Suppressor macrophage treated with lipopolysaccharide for 4 hours (primary cell): ENCODE data around the gene OTC.
A peak's percentile ranks its signal among the peaks of the same experiment; 100 is the strongest.

Source experiments
- DNase-seq: peaks from one replicate; pipeline ENCODE4 v3.0.0-alpha.2; 2020

Gene OTC

GRCh38 chrX:38363046-38363445, 10.6 kb downstream of the OTC start:
- DNase-seq = peak; percentile 55

GRCh38 chrX:38365954-38366353, 13.6 kb downstream of the OTC start:
- DNase-seq = peak; percentile 47

- no peak for DNase-seq
Measured at GRCh38 chrX:38368774-38369173, 16.4 kb downstream of the OTC start.

GRCh38 chrX:38371641-38372040, 19.2 kb downstream of the OTC start:
- DNase-seq = no peak

- DNase-seq = no peak
Measured at GRCh38 chrX:38374431-38374830, 22.0 kb downstream of the OTC start.

GRCh38 chrX:38375891-38376290, 23.5 kb downstream of the OTC start:
- DNase-seq = peak; percentile 22

- DNase-seq = no peak
Measured at GRCh38 chrX:38376747-38377146, 24.3 kb downstream of the OTC start.

GRCh38 chrX:38379088-38379487, 26.7 kb downstream of the OTC start:
- DNase-seq = peak; percentile 59

- no peak for DNase-seq
Measured at GRCh38 chrX:38382663-38383062, 30.3 kb downstream of the OTC start.

GRCh38 chrX:38400389-38400910, 48.0 kb downstream of the OTC start:
- no peak for DNase-seq

GRCh38 chrX:38402118-38402517, 49.7 kb downstream of the OTC start:
- DNase-seq = no peak

- no peak for DNase-seq
Measured at GRCh38 chrX:38403834-38404233, 51.4 kb downstream of the OTC start.

- no peak for DNase-seq
Measured at GRCh38 chrX:38407126-38407525, 54.7 kb downstream of the OTC start.

GRCh38 chrX:38409289-38409688, 56.9 kb downstream of the OTC start:
- DNase-seq = no peak

- peak; percentile 32 for DNase-seq
Measured at GRCh38 chrX:38426785-38427184, 74.4 kb downstream of the OTC start.

- no peak for DNase-seq
Measured at GRCh38 chrX:38431525-38431924, 79.1 kb downstream of the OTC start.

GRCh38 chrX:38435130-38435529, 82.7 kb downstream of the OTC start:
- no peak for DNase-seq

GRCh38 chrX:38437093-38437492, 84.7 kb downstream of the OTC start:
- no peak for DNase-seq

GRCh38 chrX:38438321-38438720, 85.9 kb downstream of the OTC start:
- no peak for DNase-seq

GRCh38 chrX:38452603-38453002, 100.2 kb downstream of the OTC start:
- DNase-seq = no peak

GRCh38 chrX:38458071-38458470, 105.7 kb downstream of the OTC start:
- peak; percentile 5 for DNase-seq

GRCh38 chrX:38462257-38462656, 109.9 kb downstream of the OTC start:
- no peak for DNase-seq

- DNase-seq = no peak
Measured at GRCh38 chrX:38465686-38466085, 113.3 kb downstream of the OTC start.

GRCh38 chrX:38468563-38469157, 116.3 kb downstream of the OTC start:
- DNase-seq = no peak
